RPMI8226 (cell line): ENCODE results near the gene SRSF6.
"Not testable (repeated sequence)": the region's sequence is repeated elsewhere in the genome, so short reads cannot be mapped to it uniquely, and the experiment has no call there.

Source experiments
- DNase-seq: peaks from one replicate; pipeline ENCODE4 v3.0.0-alpha.2; 2015

SRSF6 gene

GRCh38 chr20:43457640-43458421 is at the start of gene SRSF6:
SRSF6 (plus strand) TSS chr20:43457896; CDS start chr20:43458034, 138 bp downstream.
- peak; percentile 95 for DNase-seq

DNA sequence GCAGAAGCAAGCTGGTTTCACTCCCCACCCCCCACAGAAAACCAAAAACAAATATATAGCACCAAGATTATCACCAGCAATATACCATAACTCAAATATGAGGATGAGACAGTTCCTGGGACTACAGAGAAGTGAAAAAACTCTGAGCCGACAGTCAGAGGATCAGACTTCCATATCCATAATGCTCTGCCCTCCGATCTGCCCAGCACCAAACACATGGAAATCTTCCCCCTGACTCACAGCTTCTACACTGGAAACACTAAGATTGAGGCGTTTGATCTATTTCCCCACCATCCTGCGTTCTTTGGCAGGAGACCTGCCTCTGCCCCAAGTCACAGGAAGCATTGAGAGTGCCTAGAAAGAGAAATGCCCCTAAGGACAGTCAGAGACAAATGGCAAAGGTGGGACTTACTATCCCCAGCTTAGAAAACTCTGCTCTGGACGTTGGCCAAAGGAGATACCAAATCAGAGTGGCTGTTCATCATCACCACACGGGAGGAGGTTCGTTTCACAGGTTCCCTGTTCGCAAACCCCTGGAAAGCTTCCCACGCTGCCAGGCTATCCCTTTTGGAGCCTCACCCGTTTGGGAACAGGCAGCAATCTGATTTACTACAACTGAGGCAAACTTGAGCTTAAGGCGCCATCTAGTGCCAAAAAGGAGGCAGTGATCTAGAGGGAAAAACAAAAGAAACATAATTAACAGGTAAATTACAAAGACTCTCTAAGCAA is 48.7 kb upstream of the SRSF6 start:
- peak; percentile 45 for DNase-seq

- DNase-seq: no peak
These were observed 48.2 kb upstream of the SRSF6 start for GRCh38 chr20:43409577-43409913.

DNA sequence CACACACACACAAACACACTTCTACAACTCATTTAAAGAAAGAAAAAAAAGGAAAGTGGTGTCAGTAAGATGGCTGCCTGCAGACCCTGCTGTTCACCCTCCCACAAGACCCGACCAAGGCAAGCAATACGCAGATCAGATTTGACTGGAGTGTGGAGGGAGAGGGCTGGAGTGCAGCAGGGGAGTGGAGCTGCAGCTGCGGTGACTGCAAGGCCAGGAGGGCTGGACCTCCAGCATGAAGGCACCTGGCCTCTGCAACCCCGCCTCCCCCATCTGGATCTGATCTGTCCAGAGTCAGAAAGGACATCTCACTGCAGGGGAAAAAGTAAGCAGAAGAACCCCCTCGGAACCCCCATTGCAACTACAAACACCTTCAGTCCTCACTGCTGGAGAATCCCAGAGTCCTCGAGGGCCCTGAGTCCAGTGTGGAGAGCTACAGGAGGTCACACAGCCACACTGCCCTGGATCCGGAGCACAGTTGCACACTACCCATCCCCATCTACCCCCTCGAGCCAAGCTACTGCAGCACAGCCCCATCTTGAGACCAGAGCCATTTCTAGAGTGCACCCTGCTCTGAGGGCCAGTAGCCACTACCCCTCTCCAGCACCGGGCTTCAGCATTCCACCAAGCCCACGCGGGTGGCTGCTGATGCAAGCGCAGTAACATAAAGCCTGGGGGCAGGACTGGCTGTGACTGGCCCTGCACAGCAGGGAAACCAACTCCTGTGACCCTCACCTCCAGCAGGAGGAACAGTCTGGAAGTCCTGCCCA is 41.9 kb upstream of the SRSF6 start:
- no peak for DNase-seq

- no peak for DNase-seq
These were observed 41.0 kb upstream of the SRSF6 start for GRCh38 chr20:43416591-43417228.

- no peak for DNase-seq
These were observed 37.5 kb upstream of the SRSF6 start for GRCh38 chr20:43420192-43420591.

DNA sequence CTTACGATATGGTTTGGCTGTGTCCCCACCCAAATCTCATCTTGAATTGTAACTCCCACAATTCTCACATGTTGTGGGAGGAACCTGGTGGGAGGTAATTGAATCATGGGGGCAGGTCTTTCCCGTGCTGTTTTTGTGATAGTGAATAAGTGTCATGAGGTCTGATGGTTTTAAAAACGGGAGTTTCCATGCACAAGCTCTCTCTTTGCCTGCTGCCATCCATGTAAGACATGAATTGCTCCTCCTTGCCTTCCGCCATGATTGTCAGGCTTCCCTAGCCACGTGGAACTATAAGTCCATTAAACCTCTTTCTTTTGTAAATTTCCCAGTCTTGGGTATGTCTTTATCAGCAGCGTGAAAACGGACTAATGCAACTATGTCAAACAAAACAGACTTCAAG is 36.8 kb upstream of the SRSF6 start:
- not testable (repeated sequence) for DNase-seq

GRCh38 chr20:43426172-43426571 is 31.5 kb upstream of the SRSF6 start:
- no peak for DNase-seq

GRCh38 chr20:43430265-43431133 is 27.2 kb upstream of the SRSF6 start:
- DNase-seq: no peak

- DNase-seq: no peak
These were observed 26.6 kb upstream of the SRSF6 start for GRCh38 chr20:43431134-43431519.

- DNase-seq: no peak
These were observed 25.2 kb upstream of the SRSF6 start for GRCh38 chr20:43432498-43432897.

GRCh38 chr20:43433250-43433854 is 24.3 kb upstream of the SRSF6 start:
- DNase-seq: no peak

DNA sequence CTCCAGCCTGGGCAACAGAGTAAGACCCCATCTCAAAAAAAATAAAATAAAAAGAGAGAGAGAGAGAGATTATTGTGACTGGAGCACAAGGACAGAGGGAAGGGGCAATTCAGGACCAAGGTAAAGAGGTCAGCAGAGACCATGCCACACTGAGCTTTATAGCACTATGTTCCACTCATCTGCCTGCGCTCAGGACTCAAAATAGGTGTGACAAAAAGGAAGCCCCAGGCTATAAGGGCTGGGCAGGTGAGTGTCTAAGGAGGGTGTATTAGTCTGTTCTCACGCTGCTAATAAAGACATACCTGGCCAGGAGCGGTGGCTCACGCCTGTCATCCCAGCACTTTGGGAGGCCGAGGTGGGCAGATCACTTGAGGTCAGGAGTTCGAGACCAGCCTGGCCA is 23.1 kb upstream of the SRSF6 start:
- DNase-seq: no peak

GRCh38 chr20:43438578-43439316 is 18.9 kb upstream of the SRSF6 start:
- DNase-seq: no peak

DNA sequence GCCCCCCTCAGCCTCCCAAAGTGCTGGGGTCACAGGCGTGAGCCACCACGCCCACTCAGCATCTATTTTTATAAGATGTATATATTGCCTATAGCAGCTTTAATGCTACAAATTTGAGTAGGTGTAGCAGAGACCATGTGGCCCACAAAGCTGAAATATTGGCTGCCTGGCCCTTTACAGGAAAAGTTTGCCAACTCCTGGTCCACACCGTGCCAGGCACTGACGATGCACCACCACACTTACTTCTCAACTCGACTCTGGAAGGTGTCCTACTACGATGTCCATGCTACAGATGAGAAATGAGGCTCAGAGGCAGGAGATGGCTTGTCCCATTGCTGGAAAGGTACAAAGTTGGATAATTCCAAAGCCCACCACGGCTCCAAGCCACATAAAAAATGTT is 17.2 kb upstream of the SRSF6 start:
- DNase-seq: no peak

GRCh38 chr20:43442282-43442880 is 15.3 kb upstream of the SRSF6 start:
- no peak for DNase-seq

DNA sequence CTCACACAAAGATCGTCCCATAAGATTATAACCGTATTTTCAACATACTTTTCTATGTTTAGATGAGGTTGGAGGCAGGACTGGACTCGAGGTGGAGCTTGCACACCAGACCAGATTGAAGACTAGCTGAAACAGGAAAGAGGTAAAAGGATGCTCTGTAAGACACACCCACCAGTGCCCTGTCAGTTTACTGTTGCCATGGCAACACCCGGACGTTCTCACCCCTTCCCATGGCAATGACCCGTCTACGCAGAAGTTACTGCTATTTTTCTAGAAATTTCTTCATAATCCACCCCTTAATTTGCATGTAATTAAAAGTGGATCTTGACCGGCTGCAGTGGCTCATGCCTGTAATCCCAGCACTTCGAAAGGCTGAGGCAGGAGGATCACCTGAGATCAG is 13.6 kb upstream of the SRSF6 start:
- DNase-seq: no peak

GRCh38 chr20:43446361-43446879 is 11.3 kb upstream of the SRSF6 start:
- no peak for DNase-seq

DNA sequence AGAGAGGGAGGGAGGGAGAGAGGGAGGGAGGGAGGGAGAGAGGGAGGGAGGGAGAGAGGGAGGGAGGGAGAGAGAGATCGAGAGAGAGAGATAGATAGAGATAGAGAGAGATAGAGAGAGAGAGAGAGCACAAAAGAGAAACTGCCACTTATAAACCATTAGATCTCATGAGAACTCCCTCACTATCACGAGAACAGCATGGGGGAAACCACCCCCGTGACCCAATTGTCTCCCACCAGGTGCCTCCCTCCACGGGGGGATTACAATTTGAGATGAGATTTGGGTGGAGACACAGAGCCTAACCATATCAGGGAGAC is 9.3 kb upstream of the SRSF6 start:
- DNase-seq: not testable (repeated sequence)

DNA sequence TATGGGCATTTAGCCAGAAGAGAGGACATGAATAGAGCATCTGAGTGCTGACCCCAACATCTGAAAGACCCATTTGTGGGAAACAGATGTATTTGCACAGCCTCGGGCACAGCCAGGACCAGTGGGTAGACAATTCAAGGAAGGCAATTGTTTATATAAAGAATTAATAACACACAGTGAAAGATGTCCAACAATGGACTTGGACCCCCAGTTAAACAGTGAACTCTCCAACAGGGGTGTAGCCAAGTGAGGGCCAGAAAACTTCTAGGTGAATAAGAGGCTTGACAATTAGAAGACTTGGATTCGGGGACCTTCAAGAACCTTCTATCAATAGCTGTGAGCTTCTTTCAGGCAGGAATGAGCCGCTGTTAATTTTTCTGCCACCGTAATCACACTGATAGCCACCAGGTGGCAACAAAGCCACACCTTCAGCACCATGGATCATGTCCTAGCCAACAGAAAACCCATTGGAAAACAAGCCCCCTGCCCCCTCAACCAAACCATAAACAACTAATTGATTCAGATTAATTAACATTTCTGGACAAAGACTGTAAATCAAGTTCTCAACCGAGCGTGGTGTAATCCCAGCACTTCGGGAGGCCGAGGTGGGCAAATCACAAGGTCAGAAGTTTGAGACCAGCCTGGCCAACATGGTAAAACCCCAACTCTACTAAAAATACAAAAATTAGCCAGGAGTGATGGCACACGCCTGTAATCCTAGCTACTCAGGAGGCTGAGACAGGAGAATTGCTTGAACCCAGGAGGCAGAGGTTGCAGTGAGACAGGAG is 8.8 kb upstream of the SRSF6 start:
- DNase-seq: peak; percentile 56
